GM21576 (cell line): Measurements from ENCODE around the gene MEP1A.
"Not testable (repeated sequence)": the region's sequence is repeated elsewhere in the genome, so short reads cannot be mapped to it uniquely, and the experiment has no call there.

Experiments
- ATAC-seq: cut with Tn5 transposase; IDR thresholded peaks from one replicate; pipeline ENCODE4 v1.9.1; 2021; ENCODE audit warnings: mild to moderate bottlenecking, moderate library complexity; ENCODE audit not compliant: unreplicated experiment

Gene MEP1A

GRCh38 chr6:46793138-46793537 is at the start of gene MEP1A:
MEP1A (plus strand) TSS chr6:46793389; CDS start chr6:46793399, 10 bp downstream.
- no peak for ATAC-seq

DNA sequence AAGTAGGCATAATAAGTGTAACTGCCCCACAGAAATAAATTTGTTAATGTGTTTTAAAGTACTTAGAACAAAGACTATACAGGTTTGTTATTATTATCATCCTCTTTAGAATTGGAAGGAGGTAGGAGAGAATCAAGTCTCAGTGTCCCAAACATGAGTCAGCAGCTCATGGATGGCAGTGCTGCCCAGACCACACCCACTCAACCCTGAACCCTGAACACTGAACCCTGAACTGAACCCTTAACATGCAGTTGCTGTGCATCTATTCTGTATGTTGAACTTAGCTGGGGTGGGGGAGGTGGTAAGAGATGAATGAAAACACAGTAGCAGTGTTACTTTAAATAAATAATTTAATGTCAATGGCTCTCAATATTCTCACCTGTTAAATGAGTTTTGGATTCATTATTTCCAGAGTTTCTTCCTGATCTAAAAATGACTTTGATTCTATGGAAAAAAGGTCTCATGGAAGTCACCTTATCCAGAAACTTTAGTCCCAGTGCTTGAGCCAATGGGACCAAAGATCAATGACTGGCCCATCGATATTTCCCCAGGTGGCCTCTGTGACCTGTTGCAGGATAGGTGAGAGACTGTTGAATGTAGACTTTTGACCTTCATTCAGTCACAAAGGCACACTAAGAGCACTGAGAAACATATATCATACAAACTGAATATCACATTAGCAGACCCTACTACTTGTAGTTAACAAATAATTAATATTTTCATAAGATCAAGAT is 49.6 kb upstream of the MEP1A start:
- ATAC-seq, result no peak

- ATAC-seq, result not testable (repeated sequence)
Observed at GRCh38 chr6:46744159-46744725, 48.9 kb upstream of the MEP1A start.

GRCh38 chr6:46745973-46746372 is 47.2 kb upstream of the MEP1A start:
- no peak for ATAC-seq

GRCh38 chr6:46746696-46747095 is 46.5 kb upstream of the MEP1A start, which contains the start of gene ANKRD66:
ANKRD66 (plus strand) TSS chr6:46746933; CDS start chr6:46751949, 5,016 bp downstream.
- no peak for ATAC-seq

DNA sequence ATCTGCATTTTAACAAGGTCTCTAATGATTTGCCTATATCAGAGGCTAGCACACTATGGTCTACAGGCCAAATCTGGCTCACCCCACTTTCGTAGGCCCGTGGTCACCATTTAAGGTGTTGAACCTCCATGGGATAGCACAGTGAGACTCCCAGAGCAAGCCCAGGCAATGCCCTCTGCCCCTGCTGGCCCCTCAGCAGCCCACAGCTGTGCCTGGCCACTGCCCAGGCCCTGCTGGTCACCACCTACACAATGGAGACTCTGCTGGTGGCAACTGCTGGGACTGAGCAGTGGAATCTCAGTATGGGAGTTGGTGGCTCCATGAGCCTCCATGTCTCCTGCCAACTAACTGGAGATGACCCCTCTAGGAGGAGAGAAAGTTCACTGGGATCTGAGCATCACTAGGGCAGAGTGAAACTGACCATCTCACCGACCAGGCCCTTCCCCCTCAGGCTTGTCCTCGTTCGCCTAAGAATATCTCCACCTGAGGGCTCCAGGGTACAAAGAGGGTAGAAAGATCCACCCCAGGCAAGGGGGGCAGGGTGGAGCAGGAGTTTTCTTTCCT is 44.2 kb upstream of the MEP1A start:
- ATAC-seq, result no peak

GRCh38 chr6:46749731-46750130 is 43.5 kb upstream of the MEP1A start:
- ATAC-seq, result no peak

GRCh38 chr6:46751658-46752057 is 41.5 kb upstream of the MEP1A start:
- no peak for ATAC-seq

DNA sequence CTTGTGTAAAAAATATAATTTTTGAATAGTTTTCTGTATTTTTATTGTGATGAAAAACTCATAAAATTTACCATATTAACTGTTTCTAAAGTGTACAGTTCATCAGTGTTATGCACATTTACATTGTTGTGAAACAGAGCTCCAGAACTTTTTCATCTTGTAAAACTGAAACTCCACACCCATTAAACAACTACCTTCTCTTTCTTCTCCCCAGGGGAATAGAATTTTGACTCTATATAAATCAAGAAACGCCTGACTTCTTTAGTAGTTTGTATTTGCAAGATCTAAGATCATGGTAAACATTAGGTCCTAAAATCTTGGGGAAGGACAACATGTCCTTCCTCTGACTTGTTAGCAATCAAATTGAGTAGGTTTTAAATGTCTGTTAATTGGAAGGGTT is 37.3 kb upstream of the MEP1A start:
- no peak for ATAC-seq

GRCh38 chr6:46756469-46757213 is 36.5 kb upstream of the MEP1A start:
- ATAC-seq, result no peak

- ATAC-seq, result no peak
Observed at GRCh38 chr6:46757214-46757596, 36.0 kb upstream of the MEP1A start.

DNA sequence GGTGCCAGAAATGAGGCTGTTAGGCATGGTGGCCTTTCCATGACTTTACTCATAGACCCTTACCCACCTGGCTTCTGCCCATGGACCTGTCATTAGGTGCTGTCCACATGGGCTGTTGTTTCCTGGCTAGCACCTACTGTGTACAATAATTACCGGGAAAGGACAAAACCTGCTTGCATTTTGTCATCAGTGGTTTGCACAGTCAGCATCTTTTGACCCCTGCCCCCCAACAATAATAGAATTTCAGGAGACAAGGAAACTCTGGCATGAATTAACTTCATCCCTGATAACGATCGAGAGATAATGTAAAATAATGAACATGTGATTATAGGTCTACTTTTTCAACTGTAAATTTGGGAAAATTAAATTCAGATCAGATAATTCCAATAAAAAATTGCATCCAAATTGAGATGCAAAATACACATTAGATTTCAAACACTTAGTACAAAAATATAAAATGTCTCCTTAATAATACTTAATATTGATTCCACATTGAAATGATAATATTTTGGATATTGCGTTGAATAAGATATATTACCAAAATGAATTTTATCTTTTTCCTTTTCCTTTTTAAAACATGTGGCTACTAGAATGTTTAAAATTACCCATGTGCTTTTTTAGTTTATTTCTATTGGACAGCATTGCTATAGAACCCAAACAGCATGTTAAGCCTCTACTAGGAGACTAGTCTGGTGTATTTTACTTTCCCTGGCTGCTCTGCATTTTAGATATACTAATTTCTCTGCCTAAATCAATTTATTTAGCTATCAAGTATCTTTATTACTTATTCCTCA is 34.0 kb upstream of the MEP1A start:
- ATAC-seq, result no peak

DNA sequence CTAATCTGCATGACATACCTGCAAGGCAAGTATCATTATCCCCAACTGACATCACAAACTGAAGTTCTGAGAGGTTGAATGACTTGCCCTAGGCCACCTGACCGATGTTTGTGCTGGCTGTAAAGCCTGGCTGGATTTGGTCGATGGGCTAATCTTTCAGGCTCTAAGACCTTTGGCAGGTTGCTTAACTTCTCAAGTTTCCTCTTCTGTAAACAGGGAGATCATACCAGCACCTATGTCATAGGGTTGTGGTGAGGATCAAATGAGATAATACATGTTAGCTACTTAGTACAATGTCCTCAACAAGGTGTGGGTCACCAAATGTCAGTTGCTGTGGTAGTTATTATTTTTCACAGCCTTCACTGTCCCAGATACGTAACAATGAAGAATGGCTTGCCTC is 32.3 kb upstream of the MEP1A start:
- ATAC-seq, result no peak

DNA sequence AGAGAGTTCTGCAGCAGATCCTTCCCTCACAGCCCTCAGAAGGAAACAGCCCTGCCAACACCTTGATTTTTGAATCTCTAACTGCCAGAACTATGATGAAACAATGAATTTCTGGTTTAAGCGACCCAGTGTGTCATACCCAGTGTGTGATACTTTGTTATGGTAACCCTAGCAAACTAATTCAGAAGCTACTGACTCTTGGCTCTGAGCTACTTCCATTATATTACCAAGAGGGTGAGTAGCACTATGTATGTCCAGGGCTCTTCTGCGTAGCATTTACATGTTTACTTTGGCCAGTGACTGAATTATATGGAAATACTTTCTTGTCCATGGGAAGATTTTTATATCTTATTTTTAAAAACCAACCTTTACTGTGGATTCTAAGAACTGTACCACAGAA is 29.7 kb upstream of the MEP1A start:
- no peak for ATAC-seq

DNA sequence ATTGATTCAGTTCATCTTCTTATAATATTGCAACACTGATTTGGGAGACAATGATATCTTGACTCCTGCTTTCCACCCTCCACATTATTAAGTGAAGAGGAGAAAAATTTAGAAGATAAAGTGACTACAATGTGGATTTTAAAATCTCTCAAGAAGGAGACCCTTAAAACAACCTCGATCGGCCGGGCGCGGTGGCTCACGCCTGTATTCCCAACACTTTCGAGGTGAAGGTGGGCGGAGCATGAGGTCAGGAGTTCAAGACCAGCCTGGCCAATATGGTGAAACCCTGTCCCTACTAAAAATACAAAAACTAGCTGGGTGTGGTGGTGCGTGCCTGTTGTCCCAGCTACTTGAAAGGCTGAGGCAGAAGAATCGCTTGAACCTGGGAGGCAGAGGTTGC is 28.9 kb upstream of the MEP1A start:
- not testable (repeated sequence) for ATAC-seq

DNA sequence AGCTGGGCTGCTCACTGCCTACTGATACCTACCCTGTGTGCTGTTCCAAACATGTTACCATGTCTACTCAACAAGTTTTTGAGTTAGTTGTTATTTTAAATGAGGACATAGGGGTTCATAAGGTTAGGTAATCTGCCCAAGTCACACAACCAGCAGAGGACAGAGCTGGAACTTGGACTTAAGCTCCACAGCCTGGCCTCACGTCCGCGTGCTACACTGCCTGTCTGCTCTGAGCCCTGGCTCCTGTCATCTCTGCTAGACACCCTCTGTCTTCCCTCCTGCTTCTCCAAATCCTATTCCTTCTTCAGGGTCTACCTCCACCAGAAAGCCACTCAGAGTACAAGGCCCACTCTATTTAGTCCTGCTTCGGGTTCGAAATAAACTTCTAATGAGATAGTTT is 28.2 kb upstream of the MEP1A start:
- no peak for ATAC-seq

DNA sequence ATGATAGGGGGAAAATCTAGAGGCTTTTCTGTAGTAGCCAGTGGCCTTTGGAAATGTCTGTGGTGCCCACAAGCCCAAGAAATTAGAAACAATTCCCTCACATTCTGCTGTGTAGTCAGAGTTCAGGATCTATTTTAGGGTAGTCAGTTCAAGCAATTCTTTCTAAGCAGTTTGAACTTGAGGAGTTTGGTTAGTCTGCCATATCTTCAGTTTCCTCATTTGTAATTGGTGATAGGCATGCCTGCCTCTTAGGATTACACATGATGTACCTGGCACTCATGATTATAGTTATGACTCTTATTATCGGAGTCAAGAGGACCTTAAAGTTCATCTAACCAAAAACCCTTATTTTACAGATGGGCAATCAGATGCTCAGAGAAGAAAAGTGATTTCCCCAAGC is 21.2 kb upstream of the MEP1A start:
- no peak for ATAC-seq

DNA sequence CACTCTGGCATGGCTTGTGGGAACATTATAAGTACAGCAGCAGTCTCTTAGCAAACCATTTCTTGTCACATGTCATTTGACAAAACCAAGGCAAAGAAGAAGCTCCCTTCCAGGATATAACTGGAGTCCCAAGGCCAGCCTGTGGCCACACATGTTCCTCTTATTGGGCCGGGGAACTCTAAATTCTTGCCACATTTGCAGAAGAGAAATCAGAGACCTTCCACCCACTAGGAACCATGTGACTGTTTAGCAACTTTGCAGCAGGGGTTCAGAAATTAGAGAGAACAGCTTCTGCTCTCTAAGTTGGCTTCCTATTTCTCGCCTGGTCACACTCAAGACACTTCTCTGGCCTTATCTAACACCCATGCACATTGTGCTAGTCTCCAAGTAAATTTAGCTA is 20.4 kb upstream of the MEP1A start:
- peak; percentile 66 for ATAC-seq

DNA sequence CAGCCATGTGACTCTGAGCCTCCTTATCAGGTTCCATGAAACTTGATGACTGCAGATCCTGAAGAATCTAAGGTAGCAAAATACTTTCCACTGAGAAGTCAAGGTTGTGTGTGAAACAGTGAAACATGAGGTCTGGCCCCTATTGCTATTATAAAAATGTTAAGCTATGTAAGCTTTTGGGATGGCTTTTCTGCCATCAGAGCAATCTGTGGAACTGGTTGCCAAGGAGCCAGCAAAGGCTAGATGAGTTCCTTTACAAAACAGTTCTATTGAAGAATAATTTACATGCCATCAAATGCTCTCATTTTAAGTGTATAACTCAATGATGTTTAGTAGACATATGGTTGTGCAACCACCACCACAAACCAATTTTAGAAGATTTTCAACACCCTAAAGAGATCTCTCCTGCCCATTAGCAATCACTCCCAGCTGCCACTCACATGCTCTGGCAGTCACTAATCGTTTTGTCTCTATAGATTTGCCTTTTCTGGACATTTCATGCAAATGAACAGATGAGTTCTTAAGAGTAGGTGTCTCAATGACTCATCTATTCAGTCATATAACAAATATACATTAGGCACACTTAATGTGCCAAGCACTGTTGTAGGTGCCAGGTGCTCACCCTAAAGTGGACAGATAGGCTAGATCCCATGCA is 19.9 kb upstream of the MEP1A start:
- no peak for ATAC-seq

DNA sequence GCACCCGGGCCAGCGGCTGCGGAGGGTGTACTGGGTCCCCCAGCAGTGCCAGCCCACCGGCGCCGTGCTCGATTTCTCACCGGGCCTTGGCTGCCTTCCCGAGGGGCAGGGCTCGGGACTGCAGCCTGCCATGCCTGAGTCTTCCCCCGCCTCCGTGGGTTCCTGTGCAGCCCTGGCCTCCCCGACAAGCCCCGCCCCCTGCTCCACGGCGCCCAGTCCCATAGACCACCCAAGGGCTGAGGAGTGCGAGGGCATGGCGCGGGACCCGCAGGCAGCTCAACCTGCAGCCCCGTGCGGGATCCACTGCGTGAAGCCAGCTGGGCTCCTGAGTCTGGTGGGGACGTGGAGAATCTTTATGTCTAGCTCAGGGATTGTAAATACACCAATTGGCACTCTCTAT is 18.5 kb upstream of the MEP1A start:
- ATAC-seq, result not testable (repeated sequence)
